Muscle layer of colon (tissue), 2 donors: Measurements from ENCODE around the gene FGF4.

ENCODE experiments used
- H3K27ac ChIP-seq: one replicate; pipeline ENCODE4 v1.7.0; 2013; ENCODE audit warnings: low read depth, mild to moderate bottlenecking, low read length, moderate library complexity
- H3K27me3 ChIP-seq, 2 donors: one replicate each; pipeline ENCODE4 v1.7.0; 2013; ENCODE audit warnings: low read length in 2 of 2, mild to moderate bottlenecking in 2 of 2; ENCODE audit not compliant: insufficient read depth in 2 of 2, control insufficient read depth in 1 of 2
- H3K36me3 ChIP-seq: one replicate; pipeline ENCODE4 v1.7.0; 2013; ENCODE audit warnings: mild to moderate bottlenecking, low read length; ENCODE audit not compliant: insufficient read depth
- H3K4me1 ChIP-seq: one replicate; pipeline ENCODE4 v1.7.0; 2013; ENCODE audit warnings: mild to moderate bottlenecking, low read length; ENCODE audit not compliant: insufficient read depth
- H3K4me3 ChIP-seq, 2 donors: one replicate each; pipeline ENCODE4 v1.7.0; 2013; ENCODE audit warnings: low read length in 2 of 2, low read depth in 1 of 2, mild to moderate bottlenecking in 1 of 2, moderate library complexity in 1 of 2
- H3K9ac ChIP-seq: one replicate; pipeline ENCODE4 v1.7.0; 2013; ENCODE audit warnings: low read length
- H3K9me3 ChIP-seq: one replicate; pipeline ENCODE4 v1.7.0; 2013; ENCODE audit warnings: mild to moderate bottlenecking, low read length
- donor health status: abdominal sarcoma.
- donor health status: Adenocarcinoma of cecum.

The FGF4 gene

GRCh38 chr11:69734367-69734766 lies 40.8 kb downstream of the FGF4 start:
- H3K4me1 ChIP-seq: no peaks in the 10 kb centered on the region
- no peaks in the 10 kb centered on the region for H3K36me3 ChIP-seq
- peaks cover 4% of the 10 kb centered on the region for H3K9me3 ChIP-seq
- H3K27me3 ChIP-seq: peaks cover 0 to 7% of the 10 kb centered on the region in 2 donors
- H3K27ac ChIP-seq: no peak overlapping the region
- H3K9ac ChIP-seq: no peak overlapping the region
- no peak overlapping the region for H3K4me3 ChIP-seq

GRCh38 chr11:69732910-69733309 lies 42.2 kb downstream of the FGF4 start:
- Histone ChIP-seq H3K9ac (no peak overlapping the region), H3K27ac (no peak overlapping the region), H3K27me3 (peaks cover 0 to 7% of the 10 kb centered on the region in 2 donors), H3K36me3 (no peaks in the 10 kb centered on the region), H3K4me3 (no peak overlapping the region), H3K9me3 (peaks cover 4% of the 10 kb centered on the region), H3K4me1 (no peaks in the 10 kb centered on the region)

GRCh38 chr11:69731110-69731509 lies 44.0 kb downstream of the FGF4 start:
- H3K9me3 ChIP-seq: peaks cover 4% of the 10 kb centered on the region
- H3K27ac ChIP-seq: no peak overlapping the region
- peaks cover 0 to 10% of the 10 kb centered on the region in 2 donors for H3K27me3 ChIP-seq
- no peak overlapping the region for H3K9ac ChIP-seq
- no peaks in the 10 kb centered on the region for H3K4me1 ChIP-seq
- H3K36me3 ChIP-seq: no peaks in the 10 kb centered on the region
- no peak overlapping the region for H3K4me3 ChIP-seq

- no peak overlapping the region for H3K27ac ChIP-seq
- H3K4me3 ChIP-seq: no peak overlapping the region
- H3K9ac ChIP-seq: no peak overlapping the region
- no peaks in the 10 kb centered on the region for H3K36me3 ChIP-seq
- H3K27me3 ChIP-seq: peaks cover 0 to 13% of the 10 kb centered on the region in 2 donors
- H3K4me1 ChIP-seq: no peaks in the 10 kb centered on the region
- peaks cover 4% of the 10 kb centered on the region for H3K9me3 ChIP-seq
Observed at GRCh38 chr11:69730500-69730899, 44.6 kb downstream of the FGF4 start.

- Histone ChIP-seq H3K27ac (no peak overlapping the region), H3K4me1 (no peaks in the 10 kb centered on the region), H3K36me3 (no peaks in the 10 kb centered on the region), H3K9ac (no peak overlapping the region), H3K4me3 (no peak overlapping the region), H3K27me3 (peaks cover 0 to 13% of the 10 kb centered on the region in 2 donors), H3K9me3 (no peaks in the 10 kb centered on the region)
Observed at GRCh38 chr11:69729252-69729651, 45.9 kb downstream of the FGF4 start.

GRCh38 chr11:69727266-69727665 lies 47.9 kb downstream of the FGF4 start:
- Histone ChIP-seq H3K27me3 (peaks cover 0 to 13% of the 10 kb centered on the region in 2 donors), H3K9ac (no peak overlapping the region), H3K36me3 (no peaks in the 10 kb centered on the region)

GRCh38 chr11:69726481-69726880 lies 48.7 kb downstream of the FGF4 start:
- no peak overlapping the region for H3K9ac ChIP-seq

More at GRCh38 chr11:69727266-69727665, 47.9 kb downstream of the FGF4 start:
- Histone ChIP-seq H3K4me1 (no peaks in the 10 kb centered on the region), H3K4me3 (no peak overlapping the region), H3K9me3 (no peaks in the 10 kb centered on the region), H3K27ac (no peak overlapping the region)

GRCh38 chr11:69726019-69726418 lies 49.1 kb downstream of the FGF4 start:
- no peak overlapping the region for H3K4me3 ChIP-seq
- peaks cover 7 to 20% of the 10 kb centered on the region in 2 donors for H3K27me3 ChIP-seq
- no peak overlapping the region for H3K9ac ChIP-seq

More at GRCh38 chr11:69726481-69726880, 48.7 kb downstream of the FGF4 start:
- Histone ChIP-seq H3K27ac (no peak overlapping the region), H3K36me3 (no peaks in the 10 kb centered on the region), H3K27me3 (peaks cover 6 to 20% of the 10 kb centered on the region in 2 donors), H3K9me3 (no peaks in the 10 kb centered on the region), H3K4me1 (no peaks in the 10 kb centered on the region), H3K4me3 (no peak overlapping the region)

GRCh38 chr11:69721745-69722144 lies 53.4 kb downstream of the FGF4 start:
- H3K27me3 ChIP-seq: peaks cover 20 to 45% of the 10 kb centered on the region in 2 donors
- H3K4me3 ChIP-seq: no peak overlapping the region
- H3K27ac ChIP-seq: no peak overlapping the region
- no peak overlapping the region for H3K9ac ChIP-seq
- H3K4me1 ChIP-seq: no peaks in the 10 kb centered on the region
- H3K9me3 ChIP-seq: no peaks in the 10 kb centered on the region
- no peaks in the 10 kb centered on the region for H3K36me3 ChIP-seq

More at GRCh38 chr11:69726019-69726418, 49.1 kb downstream of the FGF4 start:
- Histone ChIP-seq H3K4me1 (no peaks in the 10 kb centered on the region), H3K27ac (no peak overlapping the region), H3K36me3 (no peaks in the 10 kb centered on the region), H3K9me3 (no peaks in the 10 kb centered on the region)

GRCh38 chr11:69721106-69721505 lies 54.0 kb downstream of the FGF4 start:
- peaks cover 20 to 42% of the 10 kb centered on the region in 2 donors for H3K27me3 ChIP-seq
- H3K4me3 ChIP-seq: no peak overlapping the region
- no peak overlapping the region for H3K27ac ChIP-seq
- H3K9ac ChIP-seq: no peak overlapping the region
- H3K36me3 ChIP-seq: no peaks in the 10 kb centered on the region
- H3K9me3 ChIP-seq: no peaks in the 10 kb centered on the region
- no peaks in the 10 kb centered on the region for H3K4me1 ChIP-seq
